ENCODE data around the gene EXD3.
A peak's percentile ranks its signal among the peaks of the same experiment; 100 is the strongest.

EXD3 gene

GRCh38 chr9:137313326-137313936 is 109.5 kb downstream of the EXD3 start:
- DNase-seq, result no peak

GRCh38 chr9:137312852-137313325 is 110.1 kb downstream of the EXD3 start:
- no peak for DNase-seq

GRCh38 chr9:137311986-137312851 is 110.7 kb downstream of the EXD3 start:
- no peak for DNase-seq

- DNase-seq, result no peak
Measured at GRCh38 chr9:137311171-137311985, 111.6 kb downstream of the EXD3 start.

GRCh38 chr9:137310189-137311052 is 112.5 kb downstream of the EXD3 start:
- DNase-seq, result no peak

- no peak for DNase-seq
Measured at GRCh38 chr9:137309368-137310188, 113.4 kb downstream of the EXD3 start.

- DNase-seq, result peak; percentile 13
Measured at GRCh38 chr9:137308057-137308619, 114.8 kb downstream of the EXD3 start.

- no peak for DNase-seq
Measured at GRCh38 chr9:137307255-137308056, 115.5 kb downstream of the EXD3 start.

GRCh38 chr9:137306850-137307254 is 116.1 kb downstream of the EXD3 start:
- no peak for DNase-seq

GRCh38 chr9:137306066-137306849 is 116.7 kb downstream of the EXD3 start:
- DNase-seq, result no peak

- DNase-seq, result no peak
Measured at GRCh38 chr9:137305798-137306065, 117.2 kb downstream of the EXD3 start.

GRCh38 chr9:137305060-137305797 is 117.7 kb downstream of the EXD3 start:
- no peak for DNase-seq

GRCh38 chr9:137304383-137305059 is 118.4 kb downstream of the EXD3 start:
- no peak for DNase-seq

GRCh38 chr9:137303893-137304382 is 119.0 kb downstream of the EXD3 start:
- no peak for DNase-seq

GRCh38 chr9:137303151-137303892 is 119.6 kb downstream of the EXD3 start:
- DNase-seq, result no peak

- no peak for DNase-seq
Measured at GRCh38 chr9:137302449-137303150, 120.4 kb downstream of the EXD3 start.

- peak; percentile 60 for DNase-seq
Measured at GRCh38 chr9:137302118-137302448, 120.9 kb downstream of the EXD3 start, which contains the start of gene NRARP. Gene NRARP (minus strand): TSS chr9:137302271. CDS start chr9:137301928, 343 bp downstream.

All from NCI-H2227 treated with DMSO at 0.1 percent for 48 hours (cell line).